A673 (cell line): ENCODE measurements around the gene AHCYL2.

Experiments used
- CTCF ChIP-seq: fragments of 300-800, 200-600 bp; sonication (generic); conservative IDR thresholded peaks from 2 replicates; pipeline ENCODE4 v1.5.1; 2017; ENCODE audit warnings: low read depth, mild to moderate bottlenecking, antibody characterized with exemption, low read length, moderate library complexity, mixed read lengths
- EZH2 ChIP-seq: fragments of 200-600 bp; sonication (generic); IDR thresholded peaks from 2 replicates; pipeline ENCODE4 v1.6.1; 2017; ENCODE audit warnings: borderline replicate concordance, low read depth, mild to moderate bottlenecking, mixed read lengths, antibody characterized with exemption, low read length; ENCODE audit not compliant: poor library complexity, severe bottlenecking

GRCh38 chr7:129423700-129424410 is 199.0 kb downstream of the AHCYL2 start:
- TF ChIP-seq CTCF, result no peak
- no peak for TF ChIP-seq EZH2
